H54 (cell line): ENCODE data around the gene OXCT2.
A peak's percentile ranks its signal among the peaks of the same experiment; 100 is the strongest.
"Not testable (repeated sequence)": the region's sequence is repeated elsewhere in the genome, so short reads cannot be mapped to it uniquely, and the experiment has no call there.

Experiments used
- DNase-seq: peaks from one replicate; pipeline ENCODE4 v3.0.0; 2011; ENCODE audit warnings: low spot score, mixed read lengths; ENCODE audit not compliant: insufficient read length
- FAIRE-seq: peaks from 3 replicates; lab custom pipeline; 2011; peaks lifted over from hg19 to GRCh38; lab: Jason Lieb, UNC
- POLR2A ChIP-seq: IDR thresholded peaks from 2 replicates; pipeline ENCODE4 v1.6.1; 2011; ENCODE audit warnings: low read depth, mild to moderate bottlenecking, low read length

Gene OXCT2

GRCh38 chr1:39777306-39777705 lies 6.2 kb upstream of the OXCT2 start:
- TF ChIP-seq POLR2A: no peak
- FAIRE-seq (no peak), DNase-seq (no peak)

GRCh38 chr1:39776886-39777285 lies 5.7 kb upstream of the OXCT2 start:
- no peak for TF ChIP-seq POLR2A
- DNase-seq (no peak), FAIRE-seq (no peak)

DNA sequence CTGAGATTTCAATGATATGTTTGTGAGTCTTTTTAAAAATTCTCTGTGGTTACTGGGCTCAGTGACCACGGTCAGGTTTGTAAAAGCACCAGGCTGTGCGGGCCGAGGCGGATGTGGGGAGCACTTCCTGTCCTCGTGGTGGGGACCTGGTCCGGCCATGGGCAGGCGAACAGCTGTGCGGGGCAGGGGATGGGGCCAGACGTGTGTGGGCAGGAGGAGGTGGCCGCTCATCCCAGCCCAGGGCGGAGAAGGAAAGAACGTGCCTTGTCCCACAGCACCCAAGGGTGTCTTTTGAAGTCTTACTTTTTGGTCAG lies 5.2 kb upstream of the OXCT2 start:
- DNase-seq: no peak
- no peak for FAIRE-seq
- TF ChIP-seq POLR2A: no peak

DNA sequence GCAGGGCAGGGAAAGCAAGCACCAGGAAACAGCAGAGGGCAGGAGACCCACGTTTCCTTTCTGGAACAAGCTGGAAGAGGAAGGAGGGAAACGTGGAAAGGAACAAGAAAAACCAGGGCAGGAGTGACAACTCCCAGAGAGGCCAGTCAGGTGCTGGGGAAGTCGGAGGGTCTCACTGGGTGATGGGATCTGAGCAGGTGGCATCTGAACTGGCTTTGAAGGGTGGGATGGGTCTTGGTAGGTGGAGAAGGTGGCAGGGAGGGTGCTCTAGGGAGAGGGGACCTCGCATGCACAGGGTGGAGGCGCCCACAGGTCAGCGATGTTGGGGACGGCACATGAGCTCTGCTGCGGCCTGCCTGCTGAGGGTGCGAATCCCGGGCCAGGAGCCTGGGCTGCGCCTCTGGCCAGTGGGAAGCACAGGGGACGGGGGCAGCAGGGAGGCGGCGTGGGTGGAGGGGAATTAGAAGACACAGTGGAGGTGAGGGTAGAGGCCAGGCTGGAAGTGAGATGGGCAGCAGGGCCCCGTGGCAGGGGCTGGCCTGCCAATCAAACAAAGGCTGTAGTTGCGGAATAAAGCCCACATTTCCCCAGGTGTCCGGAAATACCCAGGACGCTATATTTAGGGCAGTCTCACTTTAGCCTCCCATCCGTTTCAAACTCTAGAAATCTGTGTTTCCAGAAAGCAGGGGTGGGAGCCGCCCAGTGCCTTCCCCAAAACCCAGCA lies 4.7 kb upstream of the OXCT2 start:
- not testable (repeated sequence) for FAIRE-seq, DNase-seq

- DNase-seq, FAIRE-seq: not testable (repeated sequence)
Observed at GRCh38 chr1:39775141-39775540, 4.0 kb upstream of the OXCT2 start.

- DNase-seq, FAIRE-seq: not testable (repeated sequence)
Observed at GRCh38 chr1:39773369-39773979, 2.3 kb upstream of the OXCT2 start.

DNA sequence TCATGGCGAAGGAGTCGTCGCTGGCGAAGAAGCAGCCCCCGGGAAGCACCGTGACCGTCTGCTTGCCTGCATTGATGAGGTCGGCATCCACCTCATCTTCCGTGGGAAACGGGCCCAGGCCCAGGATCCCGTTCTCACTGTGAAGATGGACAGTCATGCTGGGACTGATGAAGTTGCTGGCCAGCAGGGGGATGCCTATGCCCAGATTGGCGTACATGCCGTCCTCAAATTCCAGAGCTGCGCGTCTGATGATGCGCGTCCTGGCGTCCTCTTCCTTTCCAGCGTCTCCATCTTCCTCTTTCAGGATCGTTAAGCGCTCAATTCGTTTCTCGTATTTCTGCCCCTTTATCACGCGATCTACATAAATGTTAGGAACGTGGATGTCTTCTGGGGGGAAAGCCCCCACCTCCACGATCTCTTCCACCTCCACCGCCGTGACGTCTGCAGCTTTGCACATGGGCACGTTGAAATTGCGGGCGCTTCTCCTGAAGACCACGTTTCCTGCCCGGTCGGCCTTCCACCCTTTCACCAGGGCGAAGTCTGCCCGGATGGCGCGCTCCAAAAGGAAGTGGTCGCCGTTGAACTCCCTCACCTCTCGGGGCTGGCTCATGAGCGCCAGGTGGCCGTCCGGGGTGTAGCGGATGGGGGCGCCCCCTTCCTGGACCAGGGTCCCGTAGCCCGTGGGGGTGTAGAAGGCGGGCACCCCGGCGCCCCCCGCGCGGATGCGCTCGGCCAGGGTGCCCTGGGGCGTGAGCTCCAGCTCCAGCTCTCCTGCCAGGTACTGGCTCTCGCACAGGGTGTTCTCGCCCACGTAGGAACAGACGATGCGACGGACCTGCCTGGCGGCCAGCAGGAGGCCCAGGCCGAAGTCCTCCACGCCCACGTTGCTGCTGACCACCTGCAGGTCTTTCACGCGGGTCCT lies 787 bp downstream of the OXCT2 start:
- not testable (repeated sequence) for DNase-seq, FAIRE-seq

DNA sequence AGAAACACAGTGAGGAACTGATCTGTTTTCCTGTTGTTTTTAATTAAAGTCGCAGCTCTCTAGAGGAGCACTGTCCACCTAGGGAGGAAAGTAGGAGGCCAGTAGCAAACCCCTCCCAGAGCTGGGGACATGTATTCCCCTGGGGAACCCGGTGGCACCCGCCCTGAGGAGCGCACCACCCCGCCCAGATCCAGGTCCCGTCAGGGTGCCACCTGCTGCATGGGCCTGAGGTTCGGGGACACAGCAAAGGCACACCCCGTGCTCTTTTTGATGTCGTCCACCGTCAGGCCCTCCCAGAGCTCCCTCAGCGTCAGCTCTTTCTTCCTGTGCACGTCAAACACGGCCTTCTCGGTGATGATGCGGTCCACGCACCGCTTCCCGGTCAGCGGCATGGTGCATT lies 1.6 kb downstream of the OXCT2 start:
- DNase-seq, FAIRE-seq: not testable (repeated sequence)

DNA sequence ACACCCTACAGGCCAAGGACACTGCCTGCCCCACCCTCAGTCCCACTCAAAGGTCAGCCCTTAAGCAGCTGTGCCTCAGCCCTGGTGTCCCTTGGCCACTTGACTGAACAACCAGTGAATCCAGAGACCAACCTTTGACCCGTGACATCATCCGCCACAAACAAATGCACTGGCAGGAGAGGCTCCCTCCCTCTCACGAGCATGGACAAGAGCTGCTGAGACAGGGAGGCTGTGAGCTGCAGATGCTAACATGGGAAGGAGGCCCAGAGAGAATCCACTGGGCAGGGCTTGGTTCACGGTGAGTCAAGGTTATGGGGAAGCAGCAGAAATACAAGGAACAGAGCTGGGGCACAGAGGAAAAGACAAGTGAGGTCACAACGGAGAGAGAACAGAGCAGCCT lies 4.7 kb downstream of the OXCT2 start:
- not testable (repeated sequence) for DNase-seq
- FAIRE-seq: peak; percentile 71

DNA sequence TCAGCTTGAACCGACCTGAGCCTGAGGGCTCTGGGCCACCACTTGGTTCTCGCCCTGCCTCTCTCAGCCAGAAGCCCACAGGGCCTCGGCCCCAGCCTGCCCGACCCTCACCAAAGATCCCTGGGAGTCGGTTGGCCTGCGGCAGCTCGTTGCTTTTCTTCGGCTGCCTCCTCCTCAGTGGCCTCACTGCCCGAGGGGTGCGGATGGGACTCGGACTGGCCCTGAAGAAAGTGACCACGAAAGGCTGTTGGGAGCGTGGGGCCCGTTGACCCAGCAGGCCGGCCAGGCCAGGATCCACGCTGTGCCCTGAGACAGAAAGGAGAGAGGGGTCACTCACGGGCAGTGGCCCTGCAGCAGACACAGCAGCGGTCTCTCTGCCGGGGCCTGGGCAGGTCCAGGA lies 6.6 kb downstream of the OXCT2 start:
- DNase-seq, FAIRE-seq: not testable (repeated sequence)

DNA sequence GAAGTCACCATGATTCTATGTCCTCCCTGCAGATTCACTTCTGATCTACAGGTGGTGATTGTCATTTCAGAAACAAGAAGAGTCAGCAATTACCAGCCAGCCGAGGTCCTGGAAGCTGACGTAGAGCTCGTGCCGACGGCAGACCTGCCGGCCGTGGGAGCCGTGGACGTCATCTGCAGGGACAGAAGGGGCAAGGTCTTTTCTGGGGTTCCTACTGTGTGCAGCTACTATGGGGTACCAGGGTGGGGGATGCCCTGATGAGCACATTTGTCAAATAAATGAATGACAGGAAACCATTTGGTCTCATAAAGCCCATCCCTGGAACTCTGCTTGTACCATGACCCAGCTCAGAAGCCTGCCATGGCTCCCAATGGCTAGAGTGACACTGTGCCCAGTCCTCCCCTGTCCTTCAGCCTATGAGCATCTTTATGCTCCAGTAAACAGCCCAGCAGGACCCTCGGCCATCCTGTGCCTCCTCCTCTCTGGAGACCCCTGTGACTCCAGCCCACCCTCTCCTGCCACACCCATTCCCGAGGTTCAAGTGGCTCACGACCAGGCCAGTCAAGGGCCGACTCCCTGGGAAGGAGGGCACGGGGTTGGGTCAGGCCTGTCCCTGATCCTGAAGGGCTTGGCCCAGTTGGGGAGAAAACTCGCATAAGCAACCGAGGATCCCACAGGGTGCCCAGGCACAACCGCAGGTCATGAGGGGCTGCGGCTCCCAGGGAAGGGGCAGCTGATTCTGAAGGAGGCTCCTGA lies 7.4 kb downstream of the OXCT2 start:
- FAIRE-seq: not testable (repeated sequence)

DNA sequence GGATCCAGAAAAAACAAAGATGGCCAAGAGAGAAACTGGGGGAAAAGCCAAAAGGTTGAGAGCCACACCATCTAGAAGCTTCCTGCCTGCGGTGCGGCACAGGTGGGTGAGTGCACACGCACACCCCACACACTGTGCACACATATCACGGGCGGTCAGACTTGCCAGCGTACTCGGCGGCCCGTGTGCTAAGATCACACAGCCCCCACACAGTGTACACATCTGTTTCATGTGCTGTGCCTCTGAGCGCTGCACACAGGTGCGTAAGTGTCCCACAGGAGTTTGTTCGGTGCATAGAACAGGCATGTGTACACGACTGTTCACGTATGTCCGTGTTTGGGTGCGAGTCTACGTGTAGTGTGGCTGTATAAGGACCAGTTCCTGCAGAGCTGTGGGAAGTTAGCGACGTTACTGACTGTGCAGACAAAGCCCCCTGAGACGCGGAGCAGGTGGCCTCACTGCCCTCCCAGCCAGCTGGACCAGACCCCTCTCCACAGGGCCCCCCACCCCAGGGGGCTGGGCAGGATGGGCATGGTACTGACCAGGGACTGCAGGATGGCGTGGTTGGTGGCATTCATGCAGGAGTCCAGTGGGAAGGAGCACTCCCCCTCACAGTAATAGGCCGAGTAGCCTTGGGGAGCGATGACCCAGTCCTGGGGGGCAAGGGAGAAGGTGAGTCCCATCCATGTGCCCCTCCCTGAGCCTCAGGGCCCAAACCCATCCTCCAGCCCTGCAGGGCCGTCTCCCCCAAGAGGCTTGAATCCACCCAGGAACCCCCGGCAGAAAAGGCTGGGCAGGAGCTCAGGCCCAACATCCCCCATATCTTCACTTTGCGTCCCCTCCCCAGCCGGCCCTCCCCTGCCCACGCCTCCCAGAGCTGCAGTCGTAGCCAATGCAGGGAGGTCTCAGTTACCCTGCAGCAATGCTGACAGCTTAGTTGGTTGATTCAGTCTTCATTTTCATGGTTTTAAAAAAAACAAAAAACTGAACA lies 8.3 kb downstream of the OXCT2 start:
- no peak for FAIRE-seq
- no peak for TF ChIP-seq POLR2A
- no peak for DNase-seq

More for the DNA sequence above, 7.4 kb downstream of the OXCT2 start:
- DNase-seq: not testable (repeated sequence)
